ENCODE measurements around the gene RFX4. TPM values are rescaled to one million over a fixed set of nuclear protein-coding genes. Genes with fewer than 3 reads are reported as not detected.

The RFX4 gene
- total RNA-seq, 4 donors from 2014 or later, result not detected

DNA sequence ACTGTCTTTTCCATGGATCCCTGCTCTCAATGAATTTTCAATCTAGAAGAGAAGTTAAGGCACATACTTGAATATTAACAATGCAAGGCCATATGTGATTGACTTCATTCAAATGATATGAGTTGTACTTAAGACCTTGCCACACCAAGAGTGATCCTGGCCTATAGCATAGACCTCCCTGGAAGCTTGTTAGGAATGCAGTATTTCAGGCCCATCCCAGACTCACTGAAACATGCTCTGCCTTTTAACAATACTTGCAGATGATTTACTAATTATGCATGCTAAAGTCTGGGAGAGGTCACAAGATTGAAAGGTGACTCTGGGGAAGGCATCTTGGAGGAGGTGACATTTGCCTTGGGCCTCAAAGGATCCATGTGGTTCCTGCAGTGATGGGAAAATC lies 43.2 kb downstream of the RFX4 start:
- no peak overlapping the region for H3K4me3 ChIP-seq (ENCODE audit: low read depth, poor library complexity, severe bottlenecking)
- no peak for TF ChIP-seq POLR2A (IDR thresholded peaks at IDR 0.05)
- TF ChIP-seq, protein P1, sequence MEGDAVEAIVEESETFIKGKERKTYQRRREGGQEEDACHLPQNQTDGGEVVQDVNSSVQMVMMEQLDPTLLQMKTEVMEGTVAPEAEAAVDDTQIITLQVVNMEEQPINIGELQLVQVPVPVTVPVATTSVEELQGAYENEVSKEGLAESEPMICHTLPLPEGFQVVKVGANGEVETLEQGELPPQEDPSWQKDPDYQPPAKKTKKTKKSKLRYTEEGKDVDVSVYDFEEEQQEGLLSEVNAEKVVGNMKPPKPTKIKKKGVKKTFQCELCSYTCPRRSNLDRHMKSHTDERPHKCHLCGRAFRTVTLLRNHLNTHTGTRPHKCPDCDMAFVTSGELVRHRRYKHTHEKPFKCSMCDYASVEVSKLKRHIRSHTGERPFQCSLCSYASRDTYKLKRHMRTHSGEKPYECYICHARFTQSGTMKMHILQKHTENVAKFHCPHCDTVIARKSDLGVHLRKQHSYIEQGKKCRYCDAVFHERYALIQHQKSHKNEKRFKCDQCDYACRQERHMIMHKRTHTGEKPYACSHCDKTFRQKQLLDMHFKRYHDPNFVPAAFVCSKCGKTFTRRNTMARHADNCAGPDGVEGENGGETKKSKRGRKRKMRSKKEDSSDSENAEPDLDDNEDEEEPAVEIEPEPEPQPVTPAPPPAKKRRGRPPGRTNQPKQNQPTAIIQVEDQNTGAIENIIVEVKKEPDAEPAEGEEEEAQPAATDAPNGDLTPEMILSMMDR (IDR thresholded peaks at IDR 0.05), result no peak
- no peak for DNase-seq (ENCODE audit: low spot score in 2 of 2)
- intact Hi-C loops (cut with DNase I; ENCODE audit: low total_unique reads), result no loop called here

DNA sequence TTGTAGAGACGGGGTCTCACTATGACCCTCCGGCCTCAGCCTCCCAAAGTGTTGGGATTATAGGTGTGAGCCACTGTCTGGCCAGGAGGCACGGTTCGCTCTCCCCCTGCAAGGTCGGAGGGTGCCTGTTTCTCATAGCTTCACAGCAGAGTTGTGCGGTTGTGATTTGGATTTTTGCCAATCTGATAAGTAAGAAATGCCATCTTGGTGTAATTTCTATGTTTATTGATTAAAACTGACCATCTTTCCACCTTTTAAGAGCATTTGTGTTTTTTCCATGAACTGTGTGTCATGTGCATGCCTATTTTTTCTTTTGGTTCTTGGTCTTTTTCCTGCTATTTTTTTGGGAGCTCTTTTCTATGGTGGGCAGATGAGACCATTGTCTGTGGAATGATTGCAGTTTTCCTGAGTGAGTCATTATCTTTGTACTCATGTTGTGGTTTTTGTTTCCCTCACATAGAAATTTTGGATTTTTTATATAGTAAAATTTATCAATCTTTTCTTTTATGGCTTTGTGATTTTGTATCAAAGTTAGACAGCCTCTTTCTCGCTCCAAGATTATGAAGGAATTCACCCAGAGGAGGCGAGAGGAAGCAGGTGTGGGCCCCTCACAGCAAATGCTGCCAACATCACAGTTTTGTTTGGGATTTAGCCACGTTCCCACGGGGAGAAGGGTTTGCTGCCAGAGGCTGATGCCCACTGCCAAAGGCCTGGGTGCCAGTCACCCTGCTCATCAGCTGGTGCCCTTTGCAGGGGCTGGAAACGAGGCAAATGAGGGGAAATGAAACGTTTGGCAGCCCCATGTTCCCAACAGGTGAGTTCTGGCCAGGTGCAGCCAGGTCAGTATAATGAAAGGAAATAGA lies 47.2 kb downstream of the RFX4 start:
- intact Hi-C loops (cut with DNase I; ENCODE audit: low total_unique reads), result no loop called here
- 51 to 65% methylated on average over 12 of the region's 12 CpGs for WGBS, 2 donors
- no peak for TF ChIP-seq POLR2A (IDR thresholded peaks at IDR 0.05)
- TF ChIP-seq, protein P1 (IDR thresholded peaks at IDR 0.05), result no peak
- DNase-seq (ENCODE audit: low spot score in 2 of 2), result no peak
- H3K4me3 ChIP-seq (ENCODE audit: low read depth, poor library complexity, severe bottlenecking), result no peak overlapping the region

DNA sequence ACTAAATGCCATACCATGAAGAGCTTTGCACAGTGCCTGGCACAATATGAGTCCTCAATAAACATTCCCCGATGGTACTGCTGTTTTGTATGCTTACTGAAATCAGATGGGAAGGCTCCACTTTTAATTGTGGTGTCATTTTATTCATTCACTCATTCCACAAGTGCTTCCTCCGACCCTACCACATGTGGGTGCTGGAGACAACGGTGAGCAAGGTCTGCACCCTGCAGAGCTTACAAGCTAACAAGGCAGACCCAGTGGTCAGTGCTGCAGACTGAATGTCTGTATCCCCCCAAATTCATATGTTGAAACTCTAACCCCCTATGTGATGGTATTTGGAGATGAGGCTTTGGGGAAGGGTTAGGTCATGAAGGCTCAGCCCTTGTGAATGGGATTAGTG lies 48.3 kb downstream of the RFX4 start:
- no peak for TF ChIP-seq POLR2A (IDR thresholded peaks at IDR 0.05)
- TF ChIP-seq, protein P1 (IDR thresholded peaks at IDR 0.05), result no peak
- WGBS, 2 donors, result 79 to 85% methylated on average over 3 of the region's 3 CpGs
- H3K4me3 ChIP-seq (ENCODE audit: low read depth, poor library complexity, severe bottlenecking), result no peak overlapping the region
- no peak for DNase-seq (ENCODE audit: low spot score in 2 of 2)
- intact Hi-C loops (cut with DNase I; ENCODE audit: low total_unique reads), result no loop called here

DNA sequence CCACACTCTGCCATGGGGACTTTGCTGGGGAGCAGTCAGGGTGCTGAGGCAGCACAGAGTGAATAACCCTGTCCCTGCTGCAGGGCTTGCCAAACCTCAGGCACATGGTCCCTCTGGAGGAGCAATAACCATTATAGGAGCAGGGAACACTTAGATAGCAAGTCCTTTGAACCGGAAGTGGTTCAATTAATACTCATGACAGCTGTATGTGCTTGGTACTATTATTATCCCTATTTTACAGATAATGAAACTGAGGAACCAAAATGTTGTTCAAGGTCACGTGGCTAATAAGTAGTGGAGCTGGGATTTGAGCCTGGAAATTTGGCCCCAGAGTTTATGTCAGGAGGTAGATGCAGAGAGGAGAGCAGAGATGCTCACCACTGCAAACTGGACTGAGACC lies 49.0 kb downstream of the RFX4 start:
- intact Hi-C loops (cut with DNase I; ENCODE audit: low total_unique reads), result no loop called here
- DNase-seq (ENCODE audit: low spot score in 2 of 2), result no peak
- no peak overlapping the region for H3K4me3 ChIP-seq (ENCODE audit: low read depth, poor library complexity, severe bottlenecking)
- no peak for TF ChIP-seq POLR2A (IDR thresholded peaks at IDR 0.05)
- TF ChIP-seq, protein P1 (IDR thresholded peaks at IDR 0.05), result no peak
- 69 to 74% methylated on average over 2 of the region's 2 CpGs for WGBS, 2 donors

DNA sequence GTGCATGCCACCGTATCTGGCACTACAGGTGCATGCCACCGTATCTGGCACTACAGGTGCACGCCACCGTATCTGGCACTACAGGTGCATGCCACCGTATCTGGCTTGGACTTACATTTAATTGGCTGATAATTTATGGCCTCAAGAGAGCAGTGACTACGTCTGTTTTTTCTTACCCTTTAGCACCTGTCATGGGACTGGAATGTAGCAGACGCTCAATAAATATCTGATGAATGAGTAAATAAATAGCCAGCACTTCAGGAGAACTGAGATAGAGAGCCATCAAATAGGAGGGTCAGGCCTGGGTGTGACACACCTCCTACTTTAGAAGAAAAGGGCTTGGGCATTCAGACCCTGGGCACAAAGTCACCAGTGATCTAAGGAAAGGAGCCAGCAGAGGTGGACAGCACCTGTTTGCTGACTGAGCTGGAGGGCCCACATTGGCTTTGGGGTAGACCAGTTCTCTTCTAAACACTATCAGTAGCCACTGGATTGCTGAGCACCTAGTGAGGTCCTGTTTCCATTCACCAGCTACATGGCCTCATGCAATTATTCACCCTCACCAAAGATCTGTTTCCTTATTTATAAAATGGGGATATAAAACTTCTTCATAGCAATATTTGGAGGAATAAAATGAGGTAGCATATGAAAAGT lies 50.1 kb downstream of the RFX4 start:
- intact Hi-C loops (cut with DNase I; ENCODE audit: low total_unique reads), result no loop called here
- no peak for DNase-seq (ENCODE audit: low spot score in 2 of 2)
- TF ChIP-seq, protein P1 (IDR thresholded peaks at IDR 0.05), result no peak
- no peak for TF ChIP-seq POLR2A (IDR thresholded peaks at IDR 0.05)
- H3K4me3 ChIP-seq (ENCODE audit: low read depth, poor library complexity, severe bottlenecking), result no peak overlapping the region
- WGBS, 2 donors, result 79 to 80% methylated on average over 7 of the region's 7 CpGs

All from lower leg skin (tissue), 4 donors.